H1 (cell line): ENCODE data around the gene COTL1. TPM values are rescaled to one million over a fixed set of nuclear protein-coding genes. Genes with fewer than 3 reads are reported as not detected.

Experiments used
- CTCF ChIA-PET: fragments of 300-600 bp; sonication (Branson Sonifier 250); formaldehyde crosslinking; loops from one replicate; lab custom pipeline; 2021; ENCODE audit not compliant: partially characterized antibody; lab: Charles Lee
- POLR2A ChIA-PET: fragments of 300-600 bp; sonication (Branson Sonifier 250); formaldehyde crosslinking; loops from one replicate; lab custom pipeline; 2021; ENCODE audit warnings: inconsistent platforms; ENCODE audit not compliant: partially characterized antibody; lab: Charles Lee
- DNase-seq, 2 experiments: peaks; one replicate each; pipeline versions ENCODE4 v3.0.0 to v3.0.0-alpha.2; 2010 to 2022; ENCODE audit warnings: low spot score in 2 of 2, low read depth in 1 of 2, mixed read lengths in 1 of 2
- FAIRE-seq: peaks from 2 replicates; lab custom pipeline; 2011; peaks lifted over from hg19 to GRCh38; lab: Jason Lieb, UNC
- H2AFZ ChIP-seq: 2 replicates; pipeline ENCODE4 v1.8.1; 2012; ENCODE audit warnings: low read length, inconsistent platforms
- H2AK5ac ChIP-seq: 2 replicates; pipeline ENCODE4 v1.6.1; 2013; ENCODE audit warnings: low read depth, low read length
- H2BK120ac ChIP-seq: replicated peaks from 2 replicates; pipeline ENCODE3; 2013; ENCODE audit warnings: low read depth, low read length, inconsistent platforms
- H2BK12ac ChIP-seq: 2 replicates; pipeline ENCODE4 v1.6.1; 2013; ENCODE audit warnings: low read depth, low read length
- H2BK15ac ChIP-seq: 2 replicates; pipeline ENCODE4 v1.6.1; 2013; ENCODE audit warnings: low read length
- H2BK20ac ChIP-seq: 2 replicates; pipeline ENCODE4 v1.6.1; 2013; ENCODE audit warnings: low read length
- H2BK5ac ChIP-seq: 2 replicates; pipeline ENCODE4 v1.6.1; 2013; ENCODE audit warnings: low read depth, low read length
- H3K14ac ChIP-seq: 2 replicates; pipeline ENCODE4 v1.6.1; 2013; ENCODE audit warnings: inconsistent platforms; ENCODE audit not compliant: insufficient read length
- H3K18ac ChIP-seq: 2 replicates; pipeline ENCODE4 v1.6.1; 2013; ENCODE audit warnings: low read length; ENCODE audit errors: extremely low read depth
- H3K23ac ChIP-seq: 2 replicates; pipeline ENCODE4 v1.6.1; 2013; ENCODE audit warnings: inconsistent platforms; ENCODE audit not compliant: insufficient read length
- H3K23me2 ChIP-seq: 2 replicates; pipeline ENCODE4 v1.6.1; 2013; ENCODE audit warnings: low read depth, low read length
- H3K27ac ChIP-seq: 2 replicates; pipeline ENCODE4 v1.6.1; 2011; ENCODE audit warnings: low read depth, low read length, inconsistent platforms
- H3K27me3 ChIP-seq, 4 experiments: replicated peaks in 1 of 4; 1 replicate in 1 of 4; 2 replicates in 3 of 4; pipeline versions ENCODE4 v1.6.1 to v1.8.1; 2011 to 2013; ENCODE audit warnings: low read length in 3 of 4, mild to moderate bottlenecking in 3 of 4, inconsistent platforms in 2 of 4, mixed read lengths in 2 of 4, moderate library complexity in 1 of 4; ENCODE audit not compliant: control insufficient read depth in 3 of 4, insufficient read depth in 3 of 4; ENCODE audit errors: extremely low read depth in 1 of 4
- H3K36me3 ChIP-seq, 4 experiments: 2 replicates each; pipeline versions ENCODE4 v1.6.1 to v1.8.1; 2011 to 2013; ENCODE audit warnings: mild to moderate bottlenecking in 4 of 4, low read length in 3 of 4, moderate library complexity in 2 of 4, control low read depth in 1 of 4, inconsistent platforms in 1 of 4; ENCODE audit not compliant: insufficient read depth in 4 of 4, control insufficient read depth in 2 of 4
- H3K4ac ChIP-seq: replicated peaks from 2 replicates; pipeline ENCODE3; 2013; ENCODE audit warnings: low read length, low read depth, mixed read lengths, inconsistent platforms; ENCODE audit not compliant: insufficient read length
- H3K4me1 ChIP-seq, 4 experiments: replicated peaks in 1 of 4; 1 replicate in 1 of 4; 2 replicates in 3 of 4; pipeline versions ENCODE4 v1.6.1 to v1.8.1; 2011 to 2013; ENCODE audit warnings: low read length in 3 of 4, inconsistent platforms in 2 of 4, mixed read lengths in 1 of 4; ENCODE audit not compliant: insufficient read depth in 4 of 4, control insufficient read depth in 3 of 4
- H3K4me2 ChIP-seq, 2 experiments: 2 replicates each; pipeline versions ENCODE4 v1.6.1 to v1.8.1; 2011 to 2013; ENCODE audit warnings: low read depth in 2 of 2, low read length in 2 of 2, control low read depth in 1 of 2, inconsistent platforms in 1 of 2, mild to moderate bottlenecking in 1 of 2; ENCODE audit not compliant: insufficient read depth in 1 of 2
- H3K4me3 ChIP-seq, 4 experiments: fragments of 200-600, 300-600 bp in 1 of 4; sonication (generic), shearing (Covaris generic), sonication (Bioruptor Twin) in 1 of 4; 2 replicates each; pipeline versions ENCODE4 v1.5.1 to v1.8.1; 2011 to 2016; ENCODE audit warnings: low read length in 4 of 4, low read depth in 3 of 4, control low read depth in 2 of 4, inconsistent platforms in 2 of 4, mild to moderate bottlenecking in 2 of 4, mixed read lengths in 1 of 4, moderate library complexity in 1 of 4; ENCODE audit not compliant: insufficient read depth in 2 of 4; ENCODE audit errors: extremely low read depth in 1 of 4
- H3K56ac ChIP-seq: replicated peaks from 2 replicates; pipeline ENCODE3; 2013; ENCODE audit warnings: low read depth, mild to moderate bottlenecking, mixed read lengths, low read length, inconsistent platforms; ENCODE audit not compliant: insufficient read length
- H3K79me1 ChIP-seq: 2 replicates; pipeline ENCODE4 v1.6.1; 2013; ENCODE audit warnings: low read depth, low read length, control low read depth
- H3K79me2 ChIP-seq, 2 experiments: 2 replicates each; pipeline versions ENCODE4 v1.6.1 to v1.8.1; 2012 to 2013; ENCODE audit warnings: low read length in 2 of 2, mild to moderate bottlenecking in 2 of 2, inconsistent platforms in 1 of 2; ENCODE audit not compliant: insufficient read depth in 2 of 2, control insufficient read depth in 1 of 2
- H3K9ac ChIP-seq, 4 experiments: replicated peaks in 1 of 4; 1 replicate in 1 of 4; 2 replicates in 3 of 4; pipeline versions ENCODE4 v1.6.1 to v1.8.1; 2011 to 2013; ENCODE audit warnings: low read depth in 3 of 4, low read length in 3 of 4, control low read depth in 2 of 4, mild to moderate bottlenecking in 2 of 4, moderate library complexity in 2 of 4, inconsistent platforms in 1 of 4; ENCODE audit errors: extremely low read depth in 1 of 4
- H3K9me3 ChIP-seq, 2 experiments: 2 replicates each; pipeline versions ENCODE4 v1.6.1 to v1.8.1; 2012 to 2013; ENCODE audit warnings: mild to moderate bottlenecking in 2 of 2, moderate library complexity in 2 of 2, control low read depth in 1 of 2, inconsistent platforms in 1 of 2, low read depth in 1 of 2, low read length in 1 of 2, mixed read lengths in 1 of 2; ENCODE audit not compliant: insufficient read depth in 2 of 2
- H4K20me1 ChIP-seq, 2 experiments: replicated peaks in 1 of 2; 2 replicates each; pipeline versions ENCODE3 to v1.8.1; 2011 to 2013; ENCODE audit warnings: inconsistent platforms in 2 of 2, low read length in 2 of 2, mild to moderate bottlenecking in 1 of 2; ENCODE audit not compliant: insufficient read depth in 2 of 2, control insufficient read depth in 1 of 2
- H4K5ac ChIP-seq: 2 replicates; pipeline ENCODE4 v1.6.1; 2013; ENCODE audit warnings: low read length, low read depth, mixed read lengths, inconsistent platforms; ENCODE audit not compliant: insufficient read length
- H4K8ac ChIP-seq: 2 replicates; pipeline ENCODE4 v1.8.0; 2013; ENCODE audit warnings: mild to moderate bottlenecking, moderate library complexity, low read length, inconsistent platforms; ENCODE audit not compliant: insufficient read depth; ENCODE audit errors: extremely low read depth
- H4K91ac ChIP-seq: replicated peaks from 2 replicates; pipeline ENCODE3; 2013; ENCODE audit warnings: low read length, mixed read lengths, inconsistent platforms; ENCODE audit not compliant: insufficient read length
- ATF3 ChIP-seq: IDR thresholded peaks from 2 replicates; pipeline ENCODE4 v1.6.1; 2011; ENCODE audit warnings: low read depth, mild to moderate bottlenecking, low read length; ENCODE audit not compliant: insufficient read depth
- BACH1 ChIP-seq: IDR thresholded peaks from 2 replicates; pipeline ENCODE4 v1.6.1; 2012; ENCODE audit warnings: low read length, improper control_type of control experiment
- BRCA1 ChIP-seq: IDR thresholded peaks from 2 replicates; pipeline ENCODE4 v1.6.1; 2012; ENCODE audit warnings: low read depth, low read length, improper control_type of control experiment
- CHD1 ChIP-seq: IDR thresholded peaks from 2 replicates; pipeline ENCODE4 v1.6.1; 2012; ENCODE audit warnings: low read depth, low read length, improper control_type of control experiment
- EP300 ChIP-seq, 2 experiments: IDR thresholded peaks; 1 replicate in 1 of 2; 2 replicates in 1 of 2; pipeline ENCODE4 v1.6.1; 2011 to 2012; ENCODE audit warnings: low read depth in 2 of 2, low read length in 2 of 2, mild to moderate bottlenecking in 2 of 2, borderline replicate concordance in 1 of 2, inconsistent platforms in 1 of 2, moderate library complexity in 1 of 2
- HDAC2 ChIP-seq, 2 experiments: fragments of 300-600 bp in 1 of 2; sonication (generic) in 1 of 2; IDR thresholded peaks; 2 replicates each; pipeline ENCODE4 v1.6.1; 2011 to 2012; ENCODE audit warnings: low read depth in 2 of 2, low read length in 2 of 2, mild to moderate bottlenecking in 2 of 2, moderate library complexity in 2 of 2, borderline replicate concordance in 1 of 2, inconsistent platforms in 1 of 2
- KDM5A ChIP-seq: fragments of 200-600 bp; IDR thresholded peaks from 2 replicates; pipeline ENCODE4 v1.7.1; 2012; ENCODE audit warnings: mild to moderate bottlenecking, low read length, inconsistent platforms, mixed read lengths
- MAX ChIP-seq: IDR thresholded peaks from 2 replicates; pipeline ENCODE4 v1.6.1; 2012; ENCODE audit warnings: inconsistent platforms
- NANOG ChIP-seq: IDR thresholded peaks from 2 replicates; pipeline ENCODE4 v1.6.1; 2011; ENCODE audit warnings: low read length, low read depth, mild to moderate bottlenecking, inconsistent platforms; ENCODE audit not compliant: insufficient read depth, poor library complexity, severe bottlenecking
- PHF8 ChIP-seq: fragments of 200-600 bp; sonication (generic); conservative IDR thresholded peaks from 2 replicates; pipeline ENCODE4 v1.7.1; 2012; ENCODE audit warnings: low read depth, mild to moderate bottlenecking, inconsistent platforms, low read length, moderate library complexity
- SIX5 ChIP-seq: IDR thresholded peaks from 2 replicates; pipeline ENCODE4 v1.6.1; 2011; ENCODE audit warnings: mild to moderate bottlenecking, low read depth, low read length
- WGBS, 2 experiments: shearing (Covaris generic) in 1 of 2; methylation state at CpG; one replicate each; pipeline versions ENCODE4 v1.1.6 to v1.1.7; 2013 to 2015; ENCODE audit warnings: low lambda C conversion rate in 2 of 2, mixed read lengths in 2 of 2, inconsistent platforms in 1 of 2, low coverage in 1 of 2, missing lambda C conversion rate in 1 of 2; ENCODE audit not compliant: insufficient replicate concordance in 2 of 2, insufficient coverage in 1 of 2, insufficient read length in 1 of 2; ENCODE audit errors: extremely low coverage in 1 of 2, missing lambda C conversion rate in 1 of 2; 5-methylcytosine and 5-hydroxymethylcytosine counted together
- polyA plus RNA-seq, 7 experiments: library from polyadenylated mRNA; depleted of rRNA in 3 of 7; stranded (reverse) in 5 of 7; unstranded in 2 of 7; fragments of >200 nt in 5 of 7; fragments of 200-250 nt in 2 of 7; gene quantifications; 1 replicate in 5 of 7; 2 replicates in 1 of 7; 4 replicates in 1 of 7; pipeline versions ENCODE4 v1.2.1 to v1.2.3, GENCODE V29; 2011 to 2013; ENCODE audit warnings: missing spikeins in 2 of 7, mixed read lengths in 2 of 7
- total RNA-seq: library from RNA; stranded (reverse); fragmentation: NEBNext Ultra II Directional; extraction: Animal tissue kit (Norgen Biotek cat#: 25700); gene quantifications from 2 replicates; pipeline ENCODE4 v1.2.1, GENCODE V29; 2021

The COTL1 gene
- total and polyA plus RNA-seq, 2 of the 8 experiments (the other 6 are each of a cell fraction or from before 2014, with no cell fraction given) = 59.2 to 183 TPM

GRCh38 chr16:84531671-84532111 lies 86.2 kb downstream of the COTL1 start:
- Histone ChIP-seq H3K27ac (peak overlapping the region; percentile 4; the same call in 1 of the 2 replicates), H3K79me2 (no peaks in the 10 kb centered on the region), H4K5ac (peak overlapping the region; percentile 30), H3K79me1 (no peaks in the 10 kb centered on the region), H3K18ac (peak overlapping the region; percentile 5; the same call in 1 of the 2 replicates), H4K8ac (no peak overlapping the region), H2BK120ac (peak overlapping the region; percentile 5), H3K9me3 (peaks cover 7 to 10% of the 10 kb centered on the region in 2 experiments; a peak in 3 of 4 replicates), H3K27me3 (no peaks in the 10 kb centered on the region; a peak in 1 of 7 replicates), H2BK15ac (peak overlapping the region; percentile 46; the same call in 1 of the 2 replicates), H3K23me2 (no peaks in the 10 kb centered on the region), H3K23ac (no peak overlapping the region), H3K4ac (peak overlapping the region; percentile 89), H3K4me1 (peaks cover 13 to 34% (median 20%) of the 10 kb centered on the region in 4 experiments), H2BK5ac (peak overlapping the region; percentile 92), H4K20me1 (no peaks in the 10 kb centered on the region), H2BK20ac (peak overlapping the region; percentile 68), H3K9ac (no peak overlapping the region), H3K36me3 (no peaks in the 10 kb centered on the region), H3K56ac (no peak overlapping the region), H3K4me3 (no peak overlapping the region), H3K4me2 (0 out of 4 replicates have a peak overlapping the region, but pooled peaks of 1 of the 2 experiments have one; percentile 11), H4K91ac (peak overlapping the region; percentile 86), H3K14ac (peak overlapping the region; percentile 50), H2BK12ac (peak overlapping the region; percentile 89), H2AK5ac (peak overlapping the region; percentile 91; the same call in 1 of the 2 replicates), H2AFZ (no peak overlapping the region)
- POLR2A ChIA-PET = interaction anchor here (0.8 to 1.8 kb wide), 7 partner anchors 13 to 38 kb away, joined by 3 to 8 read pairs (median 4); no protein-coding TSS in a partner anchor
- WGBS, 2 experiments = 73% methylated on average over 9 of the region's 9 CpGs; no CpG with 5 or more reads in 1 of the 2 experiments
- FAIRE-seq (no peak), DNase-seq (no peak)
- CTCF ChIA-PET = interaction anchor here (1.0 to 2.3 kb wide), 7 partner anchors 12 to 194 kb away, joined by 3 to 8 read pairs (median 5); no protein-coding TSS in a partner anchor
- no peak for TF ChIP-seq MAX
- no peak for TF ChIP-seq KDM5A
- no peak for TF ChIP-seq ATF3
- TF ChIP-seq CHD1 = no peak
- TF ChIP-seq SIX5 = no peak
- no peak for TF ChIP-seq BRCA1
- no peak for TF ChIP-seq NANOG
- TF ChIP-seq PHF8 = no peak
- TF ChIP-seq EP300 (IDR thresholded peaks at IDR 0.05; ENCODE audit: borderline replicate concordance in 1 of 2, low read depth in 2 of 2, low read length in 2 of 2) = no peak
- no peak for TF ChIP-seq HDAC2 (IDR thresholded peaks at IDR 0.05; ENCODE audit: borderline replicate concordance in 1 of 2, low read depth in 2 of 2, low read length in 2 of 2)
- TF ChIP-seq BACH1 = no peak
